ENCODE results near the gene HMCN2. TPM values are rescaled to one million over a fixed set of nuclear protein-coding genes. Genes with fewer than 3 reads are reported as not detected.

Gene HMCN2
- total RNA-seq, 4 donors from 2014 or later = 1.8 to 46.7 (median 24.4) TPM

- H3K27me3 ChIP-seq = no peaks in the 10 kb centered on the region
- no peaks in the 10 kb centered on the region for H3K9me3 ChIP-seq
- no peak overlapping the region for H3K4me3 ChIP-seq
- no peaks in the 10 kb centered on the region for H3K4me1 ChIP-seq
- H3K27ac ChIP-seq = no peak overlapping the region
- DNase-seq = no peak
- TF ChIP-seq CTCF (IDR thresholded peaks at IDR 0.05) (no peak), POLR2A (IDR thresholded peaks at IDR 0.05) (no peak)
- H3K36me3 ChIP-seq = no peaks in the 10 kb centered on the region
- intact Hi-C loops (cut with DNase I; ENCODE audit: low total_unique reads) = loop anchor here (10.0 kb wide), 2 partner anchors 98 to 238 kb away; no protein-coding TSS in a partner anchor
These were observed 77.1 kb downstream of the HMCN2 start for GRCh38 chr9:130342714-130343085.

- TF ChIP-seq CTCF (IDR thresholded peaks at IDR 0.05) (peak; percentile 65 to 93 (median 82)), POLR2A (IDR thresholded peaks at IDR 0.05) (no peak)
- Histone ChIP-seq H3K4me3 (no peak overlapping the region), H3K27me3 (no peaks in the 10 kb centered on the region), H3K9me3 (no peaks in the 10 kb centered on the region), H3K36me3 (no peaks in the 10 kb centered on the region), H3K4me1 (no peaks in the 10 kb centered on the region), H3K27ac (no peak overlapping the region)
- intact Hi-C loops (cut with DNase I; ENCODE audit: low total_unique reads) = loop anchor here (10.0 kb wide), 2 partner anchors 99 to 239 kb away; no protein-coding TSS in a partner anchor
- no peak for DNase-seq
These were observed 77.9 kb downstream of the HMCN2 start for GRCh38 chr9:130343445-130343918.

GRCh38 chr9:130344366-130344765, 78.8 kb downstream of the HMCN2 start:
- intact Hi-C loops (cut with DNase I; ENCODE audit: low total_unique reads) = loop anchor here (10.0 kb wide), 2 partner anchors 100 to 240 kb away; no protein-coding TSS in a partner anchor
- H3K27ac ChIP-seq = no peak overlapping the region
- TF ChIP-seq POLR2A (IDR thresholded peaks at IDR 0.05) (no peak), CTCF (IDR thresholded peaks at IDR 0.05) (no peak)
- no peaks in the 10 kb centered on the region for H3K4me1 ChIP-seq
- DNase-seq = no peak
- H3K4me3 ChIP-seq = no peak overlapping the region
- no peaks in the 10 kb centered on the region for H3K36me3 ChIP-seq
- H3K27me3 ChIP-seq = no peaks in the 10 kb centered on the region
- H3K9me3 ChIP-seq = no peaks in the 10 kb centered on the region

- intact Hi-C loops (cut with DNase I; ENCODE audit: low total_unique reads) = loop anchor here (10.0 kb wide), 2 partner anchors 100 to 240 kb away; no protein-coding TSS in a partner anchor
- DNase-seq = no peak
- no peaks in the 10 kb centered on the region for H3K4me1 ChIP-seq
- H3K4me3 ChIP-seq = no peak overlapping the region
- TF ChIP-seq POLR2A (IDR thresholded peaks at IDR 0.05) (no peak), CTCF (IDR thresholded peaks at IDR 0.05) (no peak)
- H3K36me3 ChIP-seq = no peaks in the 10 kb centered on the region
- no peak overlapping the region for H3K27ac ChIP-seq
- H3K9me3 ChIP-seq = no peaks in the 10 kb centered on the region
- H3K27me3 ChIP-seq = no peaks in the 10 kb centered on the region
These were observed 79.7 kb downstream of the HMCN2 start for GRCh38 chr9:130345009-130345896.

- Histone ChIP-seq H3K36me3 (no peaks in the 10 kb centered on the region), H3K27me3 (no peaks in the 10 kb centered on the region), H3K9me3 (no peaks in the 10 kb centered on the region), H3K4me1 (no peaks in the 10 kb centered on the region), H3K27ac (no peak overlapping the region), H3K4me3 (no peak overlapping the region)
- TF ChIP-seq POLR2A (IDR thresholded peaks at IDR 0.05) (no peak), CTCF (IDR thresholded peaks at IDR 0.05) (no peak)
- intact Hi-C loops (cut with DNase I; ENCODE audit: low total_unique reads) = loop anchor here (10.0 kb wide), 2 partner anchors 101 to 241 kb away; no protein-coding TSS in a partner anchor
- no peak for DNase-seq
These were observed 80.4 kb downstream of the HMCN2 start for GRCh38 chr9:130345897-130346385.

Data from uterus (tissue), 4 donors.